ELF-1 (cell line): ENCODE measurements around the gene ZNF518A.

Source experiments
- DNase-seq: peaks from one replicate; pipeline ENCODE4 v3.0.0-alpha.2; 2016; ENCODE audit warnings: low read depth, low spot score

Gene ZNF518A

GRCh38 chr10:96129387-96130325 is at the start of gene ZNF518A:
ZNF518A (plus strand) TSS chr10:96130297; CDS start chr10:96156323, 26,026 bp downstream.
- peak; percentile 97 for DNase-seq

- no peak for DNase-seq
Measured at GRCh38 chr10:96082153-96082552, 47.9 kb upstream of the ZNF518A start.

GRCh38 chr10:96082748-96083147 is 47.3 kb upstream of the ZNF518A start:
- DNase-seq, result no peak

GRCh38 chr10:96089116-96089515 is 41.0 kb upstream of the ZNF518A start:
- DNase-seq, result no peak

GRCh38 chr10:96089670-96090462 is 40.2 kb upstream of the ZNF518A start:
- peak; percentile 81 for DNase-seq

GRCh38 chr10:96090463-96090800 is 39.7 kb upstream of the ZNF518A start:
- DNase-seq, result no peak

GRCh38 chr10:96092999-96093767 is 36.9 kb upstream of the ZNF518A start:
- no peak for DNase-seq

GRCh38 chr10:96093948-96094347 is 36.1 kb upstream of the ZNF518A start:
- no peak for DNase-seq

GRCh38 chr10:96096958-96097357 is 33.1 kb upstream of the ZNF518A start:
- DNase-seq, result no peak

GRCh38 chr10:96097865-96098264 is 32.2 kb upstream of the ZNF518A start:
- no peak for DNase-seq

- no peak for DNase-seq
Measured at GRCh38 chr10:96107623-96108038, 22.5 kb upstream of the ZNF518A start.

GRCh38 chr10:96112531-96112930 is 17.6 kb upstream of the ZNF518A start:
- DNase-seq, result no peak

- no peak for DNase-seq
Measured at GRCh38 chr10:96118604-96119450, 11.3 kb upstream of the ZNF518A start.

- DNase-seq, result no peak
Measured at GRCh38 chr10:96122824-96123223, 7.3 kb upstream of the ZNF518A start.

- DNase-seq, result peak; percentile 80
Measured at GRCh38 chr10:96124230-96125141, 5.6 kb upstream of the ZNF518A start.

GRCh38 chr10:96125142-96125515 is 5.0 kb upstream of the ZNF518A start:
- DNase-seq, result no peak

- DNase-seq, result no peak
Measured at GRCh38 chr10:96130326-96130995, 364 bp downstream of the ZNF518A start.

- DNase-seq, result no peak
Measured at GRCh38 chr10:96131621-96132020, 1.5 kb downstream of the ZNF518A start.

- DNase-seq, result no peak
Measured at GRCh38 chr10:96133135-96133534, 3.0 kb downstream of the ZNF518A start.
